GM21786 (cell line): ENCODE results near the gene MYH7.
A peak's percentile ranks its signal among the peaks of the same experiment; 100 is the strongest.
"Not testable (repeated sequence)": the region's sequence is repeated elsewhere in the genome, so short reads cannot be mapped to it uniquely, and the experiment has no call there.

Experiments used
- ATAC-seq: cut with Tn5 transposase; IDR thresholded peaks from one replicate; pipeline ENCODE4 v1.9.1; 2021; ENCODE audit not compliant: unreplicated experiment

The MYH7 gene

DNA sequence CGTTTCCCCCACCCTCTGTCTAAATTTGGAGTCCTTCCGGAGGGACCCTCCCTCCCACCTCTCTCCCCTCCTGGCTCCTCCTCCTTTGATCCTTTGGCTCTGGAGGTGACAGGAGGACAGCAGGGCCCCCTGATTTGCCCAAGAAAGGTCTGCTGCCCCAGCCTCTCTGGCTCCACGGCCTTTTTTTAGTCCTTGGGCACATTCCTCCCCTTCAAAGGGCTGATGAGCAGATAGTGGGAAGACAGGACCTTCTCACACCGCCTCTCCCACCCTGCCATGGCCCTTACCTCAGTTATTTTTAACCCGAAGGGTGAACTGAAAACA is 27.2 kb downstream of the MYH7 start:
- ATAC-seq = no peak

DNA sequence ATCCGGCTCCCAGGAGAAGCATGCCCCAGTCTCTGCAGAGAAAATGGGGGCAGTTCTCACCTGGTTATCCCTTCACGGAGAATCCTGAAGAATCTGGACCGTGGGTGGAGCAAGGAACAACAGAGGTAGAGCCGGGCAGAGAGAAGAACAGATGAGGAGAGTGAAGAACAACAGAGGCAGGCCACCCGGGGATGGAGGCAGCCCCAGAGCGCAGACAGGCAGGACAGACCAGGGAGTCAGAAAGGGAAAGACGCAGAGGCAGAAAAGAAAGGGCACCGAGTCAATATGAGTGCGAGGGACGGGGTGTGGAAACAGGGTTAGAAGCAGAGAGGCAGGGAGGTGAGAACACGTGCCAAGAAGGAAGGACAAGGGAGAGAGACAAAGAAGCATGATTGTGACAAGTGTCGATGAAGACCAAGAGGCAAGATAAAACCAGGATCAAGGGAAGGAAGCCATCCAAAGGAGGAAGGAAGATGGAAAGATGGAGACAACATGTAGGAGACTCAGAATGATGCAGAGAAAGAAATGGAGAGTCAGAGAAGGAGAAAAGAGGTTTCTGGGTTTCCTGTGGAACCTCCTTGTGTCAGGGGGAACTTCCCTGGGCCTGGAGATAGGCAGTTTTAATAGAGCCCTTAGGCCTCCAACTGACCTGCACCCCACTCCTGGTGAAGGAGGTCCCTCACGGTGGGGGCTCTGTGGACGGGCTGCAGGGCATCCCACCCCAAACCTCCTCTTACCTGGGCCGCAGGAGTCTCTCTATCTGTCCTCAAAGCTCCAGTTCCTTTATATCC is 27.7 kb downstream of the MYH7 start, which contains the start of gene MYH6:
Gene MYH6, minus strand, starts transcription at position 758 of the 791 bp plus-strand sequence. CDS start 1,050 bp downstream, outside the sequence.
- ATAC-seq = no peak

DNA sequence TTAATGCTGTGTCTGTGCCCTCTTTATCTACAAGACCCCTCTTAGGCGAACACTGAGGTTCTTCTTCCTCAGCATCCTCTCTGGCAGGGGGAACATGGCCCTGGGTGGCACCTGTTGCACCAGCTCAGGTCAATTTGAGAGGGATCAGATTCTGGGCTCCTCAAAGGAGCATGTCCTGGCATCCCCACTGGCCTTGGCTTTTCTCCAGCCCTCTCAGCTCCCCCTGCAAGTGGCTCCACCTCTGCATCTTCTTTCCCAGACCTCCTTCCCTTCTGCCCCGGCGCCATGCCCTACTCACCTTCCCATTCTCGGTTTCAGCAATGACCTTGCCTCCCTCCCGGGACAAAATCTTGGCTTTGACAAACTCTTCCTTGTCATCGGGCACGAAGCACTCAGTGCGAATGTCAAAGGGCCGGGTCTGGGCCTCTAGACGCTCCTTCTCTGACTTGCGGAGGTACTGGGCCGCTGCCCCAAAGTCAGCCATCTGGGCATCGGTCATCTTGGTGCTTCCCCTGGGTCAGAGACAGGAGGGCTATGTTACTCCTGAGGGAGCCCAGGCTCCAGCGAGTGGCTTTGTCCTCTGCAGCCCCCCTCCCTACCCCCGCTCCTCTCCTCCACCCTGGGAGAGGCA is 28.6 kb downstream of the MYH7 start:
- ATAC-seq = no peak

DNA sequence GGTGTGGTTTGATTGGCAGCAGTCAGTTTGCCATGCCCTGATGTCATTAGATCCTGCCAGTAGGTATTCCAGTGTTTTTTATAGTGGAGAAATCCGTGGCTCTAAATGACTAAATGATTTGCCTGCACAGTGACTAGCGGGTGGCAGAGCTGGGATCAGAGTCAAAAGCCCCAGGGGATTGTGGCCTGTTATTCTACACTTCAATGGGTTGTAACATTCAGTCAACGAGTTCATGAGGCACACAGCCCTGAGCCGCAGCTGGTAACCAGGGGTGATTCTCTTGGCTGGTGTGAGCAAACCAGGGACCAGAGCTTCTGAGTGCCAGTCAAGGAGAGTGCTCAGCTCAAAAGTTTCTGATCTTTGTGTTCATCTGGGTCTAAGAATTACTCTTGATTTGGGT is 29.2 kb downstream of the MYH7 start:
- peak; percentile 62 for ATAC-seq

DNA sequence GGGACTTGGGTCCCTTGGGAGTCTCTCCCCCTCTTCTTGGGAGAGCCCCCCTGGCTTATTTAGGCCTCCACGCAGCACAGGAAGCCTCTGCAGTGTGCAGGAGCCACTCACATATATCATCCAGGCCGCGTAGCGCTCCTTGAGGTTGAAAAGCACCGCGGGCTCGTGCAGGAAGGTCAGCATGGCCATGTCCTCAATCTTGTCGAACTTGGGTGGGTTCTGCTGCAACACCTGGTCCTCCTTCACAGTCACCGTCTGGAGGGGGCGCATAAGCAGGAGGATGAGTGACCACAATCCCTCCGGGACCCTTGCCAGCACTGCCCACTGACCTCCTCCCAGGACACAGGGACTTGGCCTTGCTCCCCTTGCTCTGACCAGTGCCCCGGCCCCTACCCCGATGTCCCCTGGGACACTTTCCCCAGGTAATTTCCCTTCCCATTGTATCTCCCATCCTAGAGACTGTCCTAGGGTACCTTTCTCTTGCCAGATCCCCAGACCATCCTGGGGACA is 29.9 kb downstream of the MYH7 start:
- no peak for ATAC-seq

DNA sequence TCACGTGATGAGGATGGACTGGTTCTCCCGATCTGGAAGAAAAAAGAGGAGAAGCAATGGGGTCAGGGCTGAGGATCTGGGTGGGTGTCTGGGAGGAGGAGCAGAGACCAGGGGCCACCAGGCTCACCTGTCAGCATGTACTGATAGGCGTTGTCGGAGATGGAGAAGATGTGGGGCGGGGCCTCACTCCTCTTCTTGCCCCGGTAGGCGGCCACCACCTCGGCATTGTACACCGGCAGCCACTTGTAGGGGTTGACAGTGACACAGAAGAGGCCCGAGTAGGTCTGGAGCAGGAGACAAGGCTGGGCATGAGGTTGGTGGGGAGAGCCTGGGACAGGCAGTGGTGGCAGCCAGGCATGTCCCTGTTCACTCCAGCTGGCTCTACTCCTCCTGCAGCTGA is 30.4 kb downstream of the MYH7 start:
- ATAC-seq = no peak

DNA sequence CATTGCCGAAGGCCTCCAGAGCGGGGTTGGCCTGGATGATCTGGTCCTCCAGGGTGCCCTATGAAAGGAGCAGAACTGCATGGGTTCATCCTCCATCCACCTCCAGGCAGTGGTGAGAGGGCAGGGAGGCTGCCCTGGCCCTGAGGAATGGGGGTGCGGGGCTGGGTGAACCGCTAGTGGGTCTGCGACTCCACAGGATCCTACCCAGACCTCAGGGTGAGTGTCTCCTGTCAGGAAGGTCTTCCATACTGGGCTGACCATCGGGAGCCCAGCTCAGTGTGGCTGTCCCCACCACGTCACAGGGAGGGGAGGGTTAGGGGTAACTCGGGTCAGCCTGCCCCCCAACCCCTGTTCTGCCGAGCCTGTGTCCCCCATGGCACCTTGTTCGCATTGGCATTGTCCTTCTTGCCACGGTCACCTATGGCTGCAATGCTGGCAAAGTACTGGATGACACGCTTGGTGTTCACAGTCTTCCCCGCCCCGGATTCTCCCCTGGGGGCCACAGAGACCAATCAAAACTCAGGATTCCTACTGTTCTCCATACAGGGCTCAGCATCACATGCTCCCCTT is 31.0 kb downstream of the MYH7 start:
- no peak for ATAC-seq

DNA sequence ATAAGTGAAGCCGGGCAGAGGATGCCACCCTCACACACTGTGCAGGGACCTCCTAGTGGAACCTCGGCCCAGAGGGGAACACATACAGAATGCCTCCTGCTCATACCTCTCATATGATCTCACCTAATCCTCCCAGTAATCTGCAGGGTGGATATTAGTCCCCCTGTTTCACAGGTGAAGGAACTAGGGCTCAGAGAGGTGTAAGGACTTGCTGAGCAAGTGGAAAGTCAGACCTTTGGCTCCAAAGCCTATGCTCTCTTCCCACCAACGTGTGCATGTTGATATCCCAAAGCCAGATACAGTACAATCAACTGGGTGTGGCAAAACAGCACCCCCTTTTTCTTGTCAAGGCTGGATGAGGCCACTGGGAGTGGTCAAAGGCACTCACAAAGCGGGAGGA is 31.6 kb downstream of the MYH7 start:
- no peak for ATAC-seq

DNA sequence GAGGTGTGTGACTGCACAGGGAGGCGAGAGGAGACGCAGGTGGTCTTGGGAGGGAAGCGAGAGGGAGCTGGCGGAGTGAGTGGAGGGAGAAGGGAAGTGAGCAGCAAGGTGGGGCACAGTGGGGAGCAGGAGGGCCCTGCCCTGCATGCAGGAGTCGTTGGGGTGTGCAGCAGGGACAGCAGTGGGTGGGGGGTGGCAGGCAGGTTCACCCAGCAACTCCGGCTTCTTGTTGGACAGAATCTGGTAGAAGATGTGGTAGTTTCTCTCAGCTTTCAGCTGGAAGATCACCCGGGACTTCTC is 32.4 kb downstream of the MYH7 start:
- ATAC-seq = no peak

DNA sequence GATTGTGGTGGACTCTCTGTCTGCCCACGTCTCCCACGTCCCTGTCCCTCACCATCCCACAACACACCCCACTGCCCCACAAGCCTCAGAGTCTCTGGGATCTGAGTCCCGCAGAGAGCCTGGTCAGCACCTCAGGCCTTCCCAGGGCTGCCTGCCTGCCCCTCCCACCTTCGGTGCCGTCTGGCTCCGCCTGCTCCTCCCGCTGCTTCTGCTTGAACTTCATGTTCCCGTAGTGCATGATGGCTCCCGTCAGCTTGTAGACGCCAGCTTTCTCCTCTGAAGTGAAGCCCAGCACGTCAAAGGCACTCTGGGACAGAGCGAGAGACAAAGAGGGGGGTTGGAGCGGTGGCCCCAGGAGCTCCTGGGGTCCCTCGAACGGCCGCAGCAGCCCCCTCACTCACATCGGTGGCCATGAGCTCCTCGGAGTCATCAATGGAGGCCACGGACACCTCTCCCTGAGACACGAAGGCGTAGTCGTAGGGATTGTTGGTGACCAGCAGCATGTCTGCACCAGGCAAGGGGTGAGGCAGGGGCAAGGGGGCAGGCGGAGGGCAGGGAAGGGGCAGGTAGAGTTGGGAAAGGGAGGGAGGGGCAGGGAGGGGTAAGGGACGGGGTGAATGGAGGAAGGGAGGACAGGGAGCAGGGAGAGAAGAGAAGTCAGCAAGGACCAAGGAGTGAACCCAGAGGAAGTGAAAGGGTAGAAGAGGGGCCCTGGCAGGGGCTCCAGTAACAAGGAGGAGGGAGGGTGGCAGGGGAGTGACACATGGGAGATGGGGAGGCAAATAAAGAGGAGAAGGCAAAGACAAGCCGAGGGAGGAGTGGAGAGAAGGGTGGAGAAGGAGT is 32.9 kb downstream of the MYH7 start:
- no peak for ATAC-seq

DNA sequence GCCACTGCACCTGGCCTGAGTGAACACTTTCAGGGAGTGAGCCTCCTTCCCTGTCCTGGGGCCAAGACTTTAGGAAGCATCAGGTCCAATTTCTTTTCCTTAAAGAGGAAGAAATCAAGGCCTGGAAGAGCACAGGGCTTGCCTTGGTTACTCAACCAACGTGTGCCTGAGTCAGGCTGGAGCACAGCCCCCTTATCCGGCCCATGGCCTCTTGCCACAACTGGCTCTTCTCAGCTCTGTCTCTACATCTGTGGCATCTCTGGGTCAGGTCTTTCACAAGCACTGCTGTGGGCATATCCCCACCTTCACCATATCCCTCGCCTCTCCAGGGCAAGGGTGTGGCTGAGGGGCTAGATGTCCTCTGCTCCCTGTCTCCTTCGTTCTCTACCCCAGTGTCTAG is 34.2 kb downstream of the MYH7 start:
- ATAC-seq = no peak

DNA sequence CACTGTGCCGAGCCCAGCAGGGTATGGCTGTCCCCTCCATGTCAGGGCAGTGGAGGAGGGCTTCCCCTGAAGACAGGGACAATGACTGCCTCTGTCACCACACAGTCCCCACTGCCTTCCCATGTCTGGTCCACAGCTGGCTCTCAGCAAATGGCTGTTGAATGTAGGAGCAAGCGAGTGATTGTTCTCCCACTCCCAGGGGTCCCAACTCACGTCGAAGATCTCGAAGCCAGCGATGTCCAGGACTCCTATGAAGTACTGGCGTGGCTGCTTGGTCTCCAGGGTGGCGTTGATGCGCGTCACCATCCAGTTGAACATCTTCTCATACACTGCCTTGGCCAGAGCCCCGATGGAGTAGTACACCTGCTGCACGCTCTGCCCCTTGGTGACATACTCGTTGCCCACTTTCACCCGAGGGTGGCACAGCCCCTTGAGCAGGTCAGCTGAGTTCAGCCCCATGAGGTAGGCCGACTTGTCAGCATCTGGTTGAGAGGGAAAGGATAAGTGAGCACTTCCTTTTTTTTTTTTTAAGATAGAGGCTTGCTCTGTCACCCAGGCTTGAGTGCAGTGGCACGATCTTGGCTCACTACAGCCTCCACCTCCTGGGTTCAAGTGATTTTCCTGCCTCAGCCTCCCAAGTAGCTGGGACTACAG is 34.8 kb downstream of the MYH7 start:
- not testable (repeated sequence) for ATAC-seq

DNA sequence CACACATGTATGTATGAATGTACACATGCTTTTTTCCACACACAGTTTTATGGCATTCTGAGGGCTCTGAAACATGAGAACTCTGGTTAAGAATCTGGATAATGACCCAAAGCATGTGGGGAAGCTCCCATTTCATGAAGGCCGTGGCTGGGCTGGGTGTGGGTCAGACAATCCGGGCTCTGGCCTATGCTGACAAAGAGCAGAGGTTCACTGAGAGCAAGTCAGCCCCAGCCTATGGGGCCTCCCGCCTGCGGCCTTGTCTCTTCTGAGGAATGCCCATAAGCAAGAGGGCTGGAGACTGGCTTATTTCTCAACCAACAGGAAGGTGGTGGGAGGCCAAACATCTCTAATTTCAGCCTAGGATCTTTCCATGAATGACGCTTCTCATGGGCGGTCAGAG is 35.9 kb downstream of the MYH7 start:
- no peak for ATAC-seq

DNA sequence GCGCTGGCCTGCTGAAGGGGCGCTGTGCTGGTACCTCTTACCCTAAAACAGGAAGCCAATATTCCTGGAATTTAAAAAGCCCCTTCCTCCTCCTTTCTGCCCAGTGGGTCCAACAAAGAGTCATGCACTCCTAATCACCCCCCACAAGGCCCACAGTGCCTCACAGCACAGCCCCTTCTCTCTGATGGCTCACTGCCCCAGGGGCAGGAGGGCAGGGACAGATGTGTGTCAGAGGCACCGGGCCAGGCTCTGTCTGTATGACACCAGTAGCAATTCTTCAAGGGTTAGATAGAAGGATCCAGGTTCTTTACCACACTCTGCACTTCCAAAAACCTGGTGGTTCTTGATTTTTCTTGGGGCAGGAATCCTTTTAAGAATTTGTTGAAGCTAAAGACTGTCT is 36.3 kb downstream of the MYH7 start:
- ATAC-seq = no peak

DNA sequence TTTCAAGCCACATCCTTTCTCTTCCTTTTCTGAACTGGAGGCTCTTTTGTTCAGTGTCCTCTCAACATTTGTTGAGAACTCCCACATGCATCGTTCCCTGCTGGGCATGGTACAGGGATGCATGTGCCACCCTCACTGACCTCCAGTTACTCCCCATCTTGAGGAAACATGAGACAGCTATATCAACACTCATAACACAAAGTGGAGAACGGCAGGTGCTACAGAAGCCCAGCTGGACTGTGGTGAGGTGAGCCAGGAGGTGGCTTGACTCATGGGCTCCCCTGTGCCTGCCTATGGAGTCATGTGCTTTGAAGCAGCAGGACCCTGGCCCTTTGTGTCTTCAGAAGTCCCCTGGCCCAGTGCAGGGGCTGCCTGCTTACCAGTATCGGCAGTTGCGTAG is 37.1 kb downstream of the MYH7 start:
- ATAC-seq = no peak

DNA sequence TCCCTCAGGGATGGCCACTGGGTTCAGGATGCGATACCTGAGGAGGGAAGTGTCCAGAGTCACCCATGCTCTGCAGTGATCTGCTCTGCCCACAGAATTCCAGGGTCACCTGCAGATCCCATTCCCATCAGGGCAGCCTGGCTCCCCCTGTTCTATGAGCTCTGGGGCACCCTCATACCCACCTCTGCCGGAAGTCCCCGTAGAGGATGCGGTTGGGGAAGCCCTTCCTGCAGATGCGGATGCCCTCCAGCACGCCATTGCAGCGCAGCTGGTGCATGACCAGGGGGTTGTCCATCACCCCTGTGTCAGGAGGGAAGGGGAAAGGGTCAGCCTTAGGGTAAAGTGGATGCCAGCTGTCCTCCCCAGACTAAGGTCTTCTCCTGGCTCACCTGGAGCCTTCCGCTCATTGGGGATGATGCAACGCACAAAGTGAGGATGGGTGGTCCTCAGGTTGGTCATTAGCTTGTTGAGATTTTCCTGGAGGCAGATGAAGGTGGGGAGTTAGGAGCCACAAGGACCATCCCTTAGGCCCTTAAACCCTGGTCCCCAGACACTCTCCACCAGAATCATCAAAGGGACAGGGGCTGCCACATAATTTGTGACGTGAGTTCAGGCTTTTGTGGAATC is 38.6 kb downstream of the MYH7 start:
- no peak for ATAC-seq

DNA sequence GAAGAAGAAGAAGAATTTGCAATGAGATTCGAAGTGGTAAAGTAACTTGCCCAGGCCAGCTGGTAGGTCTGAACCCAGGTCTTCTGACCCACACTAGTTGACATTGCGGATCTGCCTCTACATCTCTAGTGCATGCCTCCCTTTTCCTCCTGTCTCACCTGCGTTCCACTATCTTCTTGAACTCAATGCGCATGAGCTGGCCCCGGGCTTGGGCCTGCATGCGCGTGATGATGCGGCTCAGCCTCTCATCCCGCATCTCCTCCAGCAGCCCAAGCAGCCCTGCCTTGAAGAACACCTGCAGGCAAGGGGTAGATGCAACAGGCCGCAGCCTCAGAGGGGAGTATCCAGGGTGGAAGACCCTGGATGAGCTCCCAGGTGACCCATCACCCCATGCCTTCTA is 39.3 kb downstream of the MYH7 start:
- ATAC-seq = no peak

DNA sequence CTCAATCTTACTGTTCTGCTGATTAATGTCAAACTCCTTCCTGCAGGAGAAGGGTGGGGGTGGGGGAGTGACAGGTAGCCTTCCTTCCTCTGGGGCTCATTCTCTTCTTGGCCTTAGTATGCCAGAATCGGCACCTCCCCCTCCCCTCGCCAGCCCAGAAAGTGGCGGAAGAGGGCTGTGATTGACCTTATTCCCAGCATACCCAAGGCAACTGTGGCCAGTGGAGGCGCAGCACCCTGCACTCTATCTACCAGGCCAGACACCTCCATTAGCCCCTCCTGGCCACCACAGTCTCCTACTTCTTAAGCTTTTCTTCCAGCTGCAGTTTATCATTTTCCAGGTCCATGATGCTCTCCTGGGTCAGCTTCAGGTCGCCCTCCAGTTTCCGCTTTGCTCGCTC is 42.8 kb downstream of the MYH7 start:
- ATAC-seq = no peak

DNA sequence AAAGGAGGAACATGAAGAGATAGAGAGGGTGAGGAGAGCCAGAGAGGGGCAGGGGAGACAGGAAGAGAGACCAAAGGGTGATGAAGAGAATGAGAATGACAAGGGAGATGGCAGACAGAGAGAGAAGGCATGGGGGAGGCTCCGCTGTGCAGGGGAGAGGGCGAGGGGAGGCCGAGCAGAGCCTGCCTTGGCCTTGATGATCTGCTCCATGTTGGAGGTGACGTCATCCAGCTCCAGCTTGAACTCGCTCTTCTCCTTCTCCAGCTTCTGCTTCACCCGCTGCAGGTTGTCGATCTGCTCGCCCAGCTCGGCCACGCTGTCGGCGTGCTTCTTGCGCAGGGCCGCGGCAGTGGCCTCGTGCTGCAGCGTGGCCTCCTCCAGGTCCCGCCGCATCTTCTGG is 45.6 kb downstream of the MYH7 start:
- not testable (repeated sequence) for ATAC-seq

DNA sequence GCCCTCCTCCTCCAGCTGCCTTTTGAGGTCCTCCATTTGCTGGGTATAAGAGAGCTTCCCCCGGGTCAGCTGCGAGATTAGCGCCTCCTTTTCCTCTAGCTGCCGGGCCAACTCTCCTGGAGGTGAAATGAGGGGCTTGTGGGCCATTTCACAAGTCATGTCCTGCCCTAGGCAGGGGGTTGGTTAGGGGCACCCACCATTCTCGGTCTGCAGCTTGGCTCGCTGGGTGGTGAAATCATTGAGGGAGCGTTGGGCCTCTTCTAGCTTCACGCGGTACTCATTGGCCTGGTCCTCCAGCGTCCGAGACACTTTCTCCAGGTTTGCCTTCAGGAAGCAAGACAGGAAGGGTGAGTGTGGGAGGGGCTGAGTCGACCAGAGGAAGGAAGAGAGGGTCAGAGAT is 46.1 kb downstream of the MYH7 start:
- no peak for ATAC-seq

DNA sequence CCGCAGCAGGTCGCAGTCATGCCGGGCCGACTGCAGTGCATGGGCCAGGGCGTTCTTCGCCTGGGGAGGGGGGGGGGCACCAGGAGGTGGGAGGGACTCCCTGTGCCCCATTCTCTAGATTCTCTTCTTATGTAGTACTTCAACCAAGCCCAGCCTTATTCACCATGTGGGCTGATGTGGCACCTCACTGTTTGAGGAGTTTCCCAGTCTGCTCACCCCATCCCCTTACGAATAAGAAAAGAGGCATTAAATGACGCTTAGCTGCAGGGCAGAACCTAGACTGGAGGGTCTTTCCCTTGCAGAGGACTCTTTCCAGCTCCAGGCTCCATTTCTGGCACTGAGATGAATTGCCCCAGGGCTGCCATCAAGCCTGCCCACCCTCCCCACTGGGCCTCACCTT is 46.5 kb downstream of the MYH7 start:
- no peak for ATAC-seq
